Epithelial cell of prostate (primary cell): ENCODE results near the gene ALPL.

Experiments
- DNase-seq: peaks from one replicate; pipeline ENCODE4 v3.0.0-alpha.2; 2011; ENCODE audit warnings: low read depth, low spot score
- H3K27ac ChIP-seq: fragments of 450-650 bp; 2 replicates; pipeline ENCODE4 v1.5.1; 2017; ENCODE audit warnings: mild to moderate bottlenecking

Gene ALPL

DNA sequence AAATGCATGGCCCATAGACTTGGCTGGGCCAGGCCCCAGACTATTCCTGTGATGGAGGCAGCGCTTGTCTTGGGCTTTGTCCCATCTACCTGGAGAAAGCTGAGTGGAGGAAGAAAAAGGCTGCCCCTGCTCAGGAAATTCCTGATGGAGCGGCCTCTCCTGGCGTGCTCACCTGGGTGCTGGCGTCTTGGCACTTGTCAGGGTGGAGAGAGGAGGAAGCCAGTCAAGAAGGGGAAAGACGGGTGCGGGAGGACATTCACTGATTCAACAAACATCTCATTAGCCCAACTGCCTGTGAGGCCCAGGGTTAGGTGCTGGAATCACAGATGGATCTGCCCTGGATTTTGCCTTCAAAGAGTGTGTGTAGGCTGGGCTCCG, 16.1 kb downstream of the ALPL start:
- no peak for DNase-seq

DNA sequence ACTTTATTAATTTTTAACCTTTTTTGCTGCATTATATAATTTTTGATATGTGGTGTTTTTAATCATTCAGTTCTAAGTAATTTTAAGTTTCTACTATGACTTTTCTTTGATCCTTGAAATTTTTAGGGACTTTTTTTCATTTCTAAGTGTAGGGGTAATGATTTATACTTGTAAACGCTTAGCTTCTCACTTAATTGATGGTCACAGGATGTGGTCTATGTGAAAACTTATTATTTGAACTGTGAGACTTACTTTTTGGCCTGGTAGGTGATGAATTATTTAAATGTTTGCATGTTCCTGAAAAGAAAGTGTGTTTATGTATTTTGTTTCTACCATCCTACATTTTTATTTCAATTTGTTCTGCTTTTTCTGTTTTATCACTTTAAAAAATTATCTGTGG, 17.2 kb downstream of the ALPL start:
- no peak for DNase-seq

More for the DNA sequence above, 16.1 kb downstream of the ALPL start:
- H3K27ac ChIP-seq: no peak overlapping the region

DNA sequence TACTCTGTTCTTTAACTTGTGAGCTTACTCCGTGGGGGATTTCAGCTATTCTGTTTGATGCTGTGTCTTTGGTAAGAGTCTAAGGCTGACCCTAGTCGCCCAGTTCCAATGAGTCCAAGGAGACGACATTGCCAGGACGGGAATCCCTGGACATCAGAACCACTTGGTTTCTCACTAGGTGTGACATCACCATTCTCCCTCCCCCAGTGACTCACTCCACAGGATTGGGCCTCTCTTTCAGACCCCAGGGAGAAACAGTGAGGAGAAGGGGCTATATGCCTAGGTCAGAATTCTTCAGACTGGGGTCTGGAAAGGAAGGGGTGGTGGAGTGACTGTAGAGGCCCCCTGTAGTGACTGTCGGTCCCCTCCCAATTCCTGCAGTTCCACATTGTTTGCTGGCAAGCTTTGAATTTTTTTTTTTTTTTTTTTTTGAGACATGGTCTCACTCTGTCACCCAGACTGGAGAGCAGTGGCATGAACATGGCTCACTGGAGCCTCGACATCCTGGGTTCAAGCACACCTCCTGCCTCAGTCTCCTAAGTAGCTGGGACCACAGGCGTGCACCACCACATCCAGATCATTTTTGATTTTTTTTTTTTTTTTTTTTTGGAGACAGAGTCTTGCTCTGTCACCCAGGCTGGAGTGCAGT, 21.3 kb downstream of the ALPL start:
- no peak for DNase-seq

More for the DNA sequence above, 17.2 kb downstream of the ALPL start:
- no peak overlapping the region for H3K27ac ChIP-seq

DNA sequence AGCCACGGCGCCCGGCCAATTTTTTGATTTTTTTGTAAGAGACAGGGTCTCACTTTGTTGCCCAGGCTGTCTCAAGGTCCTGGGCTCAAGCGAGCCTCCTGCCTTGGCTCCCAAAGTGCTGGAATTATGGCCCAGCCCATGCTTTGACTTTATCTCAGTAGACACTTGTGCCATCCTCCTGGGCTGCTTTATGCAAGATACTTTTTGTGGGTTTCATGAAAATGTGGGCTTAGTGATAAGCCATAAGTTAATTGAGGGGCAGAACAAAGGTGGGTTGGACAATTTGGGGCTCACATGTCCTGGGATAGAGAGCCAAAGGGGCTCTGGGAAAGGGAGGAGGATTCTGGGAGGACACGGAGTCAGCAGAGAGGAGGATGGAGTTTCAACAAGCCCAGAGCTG, 22.0 kb downstream of the ALPL start:
- no peak overlapping the region for H3K27ac ChIP-seq
- DNase-seq: no peak

More for the DNA sequence above, 21.3 kb downstream of the ALPL start:
- H3K27ac ChIP-seq: no peak overlapping the region

DNA sequence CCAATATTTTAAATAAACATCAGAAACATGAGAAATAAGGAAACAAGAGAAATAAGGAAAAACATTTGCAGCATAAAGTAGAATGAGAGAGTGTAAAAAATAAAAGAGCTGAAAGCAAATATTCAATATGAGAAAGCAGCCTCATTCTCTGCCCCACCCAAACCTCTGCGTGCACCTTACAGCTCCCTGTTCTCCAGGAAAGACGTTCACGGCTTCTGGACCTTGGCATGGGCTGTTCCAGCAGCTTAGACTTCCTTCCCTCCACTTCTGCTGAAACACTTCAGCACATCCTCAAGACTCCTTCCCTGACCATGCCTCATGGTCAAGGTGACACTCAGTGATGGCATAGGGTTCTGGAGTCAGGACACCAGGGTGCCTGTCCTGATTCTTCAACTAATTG, 23.3 kb downstream of the ALPL start:
- no peak overlapping the region for H3K27ac ChIP-seq
- no peak for DNase-seq

DNA sequence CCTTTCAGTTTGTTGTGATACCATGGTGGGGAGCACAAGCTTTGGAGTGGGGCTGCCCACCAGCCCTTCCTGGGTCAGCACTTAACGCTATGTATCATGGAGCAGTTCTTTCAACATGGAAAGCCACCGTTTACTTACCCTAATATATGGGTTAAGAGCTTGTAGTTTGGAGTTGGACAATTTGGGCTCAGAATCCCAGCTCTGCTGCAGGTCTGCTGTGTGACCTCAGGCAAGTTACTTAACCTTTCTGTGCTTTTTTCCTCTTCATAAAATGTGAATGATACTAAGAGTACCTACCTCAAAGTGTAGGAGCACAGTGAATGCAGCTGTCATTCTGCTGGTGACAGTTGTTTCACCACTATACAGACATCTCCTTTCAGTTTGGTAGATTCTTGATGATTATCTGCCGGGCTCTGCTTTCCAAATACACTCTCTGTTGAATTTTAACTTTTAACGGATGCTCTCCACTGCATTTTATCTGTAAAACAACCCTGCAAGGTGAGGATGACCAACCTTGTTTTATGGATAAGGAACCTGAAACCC, 23.8 kb downstream of the ALPL start:
- no peak overlapping the region for H3K27ac ChIP-seq
- no peak for DNase-seq

DNA sequence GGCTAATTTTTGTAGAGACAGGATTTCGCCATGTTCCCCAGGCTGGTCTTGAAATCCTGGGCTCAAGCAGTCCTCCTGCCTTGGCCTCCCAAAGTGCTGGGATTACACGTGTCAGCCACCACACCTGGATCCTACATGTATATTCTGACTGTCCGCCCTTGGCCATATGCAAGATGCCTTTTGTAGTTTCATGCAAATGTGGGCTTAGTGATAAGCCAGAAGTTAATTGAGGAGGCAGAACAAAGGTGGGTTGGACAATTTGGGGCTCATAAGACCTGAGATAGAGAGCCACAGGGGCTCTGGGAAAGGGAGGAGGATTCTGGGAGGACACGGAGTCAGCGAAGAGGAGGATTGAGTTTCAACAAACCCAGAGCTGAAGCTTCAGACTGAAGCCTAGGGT, 24.9 kb downstream of the ALPL start:
- H3K27ac ChIP-seq: no peak overlapping the region
- no peak for DNase-seq

DNA sequence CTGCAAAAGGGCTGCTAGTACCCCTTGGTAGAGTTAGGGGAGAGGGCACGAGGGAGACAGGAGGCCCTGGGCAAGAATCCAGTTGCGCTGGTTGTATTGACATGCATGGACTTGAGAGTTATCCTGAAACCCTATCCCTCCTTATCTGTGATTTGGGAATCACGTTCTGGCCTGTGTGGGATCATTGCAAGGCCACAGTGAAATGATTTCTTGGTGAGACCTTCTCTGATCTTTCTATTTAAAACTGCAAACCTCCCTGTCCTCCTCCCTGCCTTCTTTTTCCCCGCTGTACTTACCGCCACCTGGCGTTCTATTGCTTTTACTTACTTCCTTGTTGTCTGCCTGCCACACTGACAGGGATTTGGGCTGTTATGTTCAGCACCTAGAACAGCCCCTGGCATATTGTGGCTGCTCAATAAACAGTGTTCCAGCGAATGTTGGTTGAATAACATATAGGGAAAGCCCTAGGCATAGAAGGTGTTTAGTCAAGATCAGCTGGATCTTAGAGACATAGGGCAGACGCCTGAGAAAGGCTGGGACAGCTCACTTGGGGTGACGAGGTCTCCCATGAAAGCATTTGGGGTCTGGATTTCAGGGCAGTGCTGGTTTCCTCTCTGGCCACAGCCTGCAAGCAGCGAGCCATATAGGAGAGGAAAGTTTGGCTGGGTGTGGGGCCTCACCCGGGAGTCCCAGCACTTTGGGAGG, 25.6 kb downstream of the ALPL start:
- no peak for DNase-seq
- H3K27ac ChIP-seq: no peak overlapping the region

DNA sequence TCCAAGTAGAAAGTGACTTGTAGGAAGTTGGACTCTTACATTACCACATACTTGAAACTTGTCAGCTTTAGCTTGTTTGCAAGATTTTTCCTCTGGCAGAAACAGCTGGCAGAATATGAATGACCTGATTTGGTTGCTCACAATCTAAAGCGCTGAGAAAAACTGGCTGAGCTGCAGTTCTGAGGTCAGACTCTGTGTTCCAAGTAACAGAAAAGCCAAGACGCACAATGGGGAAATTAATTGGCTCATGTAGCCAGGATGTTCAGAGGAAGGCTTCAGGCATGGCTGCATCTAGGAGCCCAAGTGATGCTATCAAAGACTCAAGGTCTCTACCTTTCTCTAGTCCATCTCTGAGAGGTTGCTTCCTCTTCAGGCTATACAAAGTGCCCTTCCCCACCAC, 27.0 kb downstream of the ALPL start:
- DNase-seq: no peak

DNA sequence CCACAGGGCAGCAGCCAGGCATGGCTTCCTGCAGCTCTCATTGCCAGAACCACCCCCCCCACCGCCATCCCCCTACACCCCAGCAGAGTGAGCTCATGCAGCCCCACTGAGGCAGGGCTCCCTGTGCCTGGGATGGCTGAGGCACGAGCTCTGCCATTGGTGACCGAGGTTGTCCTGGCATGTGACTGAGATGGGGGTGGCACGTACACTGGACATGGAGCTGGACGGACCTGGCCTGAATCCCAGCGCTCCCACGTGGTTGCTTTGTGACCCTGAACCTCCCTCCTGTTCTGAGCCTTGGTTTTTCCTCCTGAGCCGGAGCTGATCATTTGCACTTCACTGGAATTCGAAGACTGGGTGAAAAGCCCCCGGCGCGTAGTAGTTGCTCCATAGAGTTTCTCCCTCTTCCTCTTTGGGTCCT, 28.3 kb downstream of the ALPL start:
- no peak overlapping the region for H3K27ac ChIP-seq
- DNase-seq: no peak

More for the DNA sequence above, 27.0 kb downstream of the ALPL start:
- no peak overlapping the region for H3K27ac ChIP-seq

DNA sequence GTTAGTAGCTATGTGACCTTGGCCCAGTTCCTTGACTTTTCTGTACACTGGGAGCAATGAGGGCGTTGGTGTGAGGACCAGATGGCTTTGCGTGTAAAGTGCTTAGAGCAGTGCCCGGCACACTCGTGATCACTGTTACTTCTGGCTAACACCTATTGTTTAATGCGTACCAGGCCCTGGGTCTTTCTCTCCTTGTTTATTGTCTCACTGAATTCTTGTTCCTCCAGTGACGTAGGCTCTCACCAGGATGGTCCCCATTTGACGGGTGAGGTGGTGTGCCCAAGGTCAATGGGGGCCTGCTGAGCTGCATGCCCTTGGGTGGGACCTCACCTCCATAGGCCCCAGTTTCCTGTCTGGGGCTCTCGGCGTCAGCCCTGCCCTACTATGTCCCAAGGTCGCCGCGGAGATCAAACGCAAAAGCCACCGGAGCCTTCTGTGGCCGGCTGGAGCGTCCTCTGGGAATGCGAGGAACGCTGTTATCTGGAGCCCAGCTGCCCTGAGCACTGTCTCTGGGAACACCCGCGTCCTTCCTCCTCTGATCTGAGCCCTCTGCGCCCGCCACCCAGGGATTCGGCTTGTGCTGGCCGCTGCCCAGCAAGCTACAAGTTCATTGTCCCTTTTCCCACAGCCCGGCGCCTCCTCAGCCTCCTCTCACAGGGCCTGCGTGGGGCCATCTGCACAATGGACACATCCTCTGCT, 28.9 kb downstream of the ALPL start:
- DNase-seq: no peak

DNA sequence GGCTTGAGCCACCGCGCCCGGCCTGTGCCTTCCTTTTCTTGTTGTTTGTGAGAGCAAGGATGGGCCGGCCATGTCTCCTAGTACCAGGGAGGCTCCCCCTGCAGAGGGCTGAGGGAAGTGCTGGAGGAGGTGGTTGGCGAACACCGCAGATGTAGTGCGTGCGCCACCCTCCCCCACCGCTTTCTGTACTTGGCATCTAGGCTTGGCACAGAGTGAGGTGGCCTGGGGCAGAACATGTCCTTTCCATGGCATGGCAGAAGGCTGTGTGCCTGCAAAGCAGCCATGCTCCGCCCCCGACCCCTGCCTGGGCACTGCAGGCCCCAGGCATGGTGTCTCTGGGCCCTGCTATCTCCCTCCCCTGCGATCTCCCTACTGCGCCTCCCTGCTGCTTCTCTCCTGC, 30.7 kb downstream of the ALPL start:
- DNase-seq: no peak
- no peak overlapping the region for H3K27ac ChIP-seq

More for the DNA sequence above, 28.9 kb downstream of the ALPL start:
- no peak overlapping the region for H3K27ac ChIP-seq

DNA sequence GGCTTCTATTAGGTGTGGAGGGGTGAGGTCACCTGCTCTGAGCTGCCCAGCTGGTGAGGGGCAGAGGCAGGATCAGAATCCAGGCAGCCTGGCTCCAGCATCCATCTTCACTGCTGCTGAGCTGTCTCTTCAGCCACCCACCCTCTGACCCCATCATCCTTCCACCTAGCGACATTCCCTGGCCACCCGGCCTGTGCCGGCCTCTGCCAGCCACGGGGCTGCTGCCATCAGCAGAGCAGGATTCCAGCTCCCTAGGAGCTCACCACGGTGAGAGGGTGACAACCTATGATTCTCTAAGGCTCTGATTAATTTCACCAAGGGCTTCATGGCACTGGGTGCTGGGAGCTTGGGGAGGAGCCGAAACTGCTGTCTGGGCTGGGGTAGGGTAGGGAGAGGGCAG, 32.1 kb downstream of the ALPL start:
- no peak overlapping the region for H3K27ac ChIP-seq
- no peak for DNase-seq

DNA sequence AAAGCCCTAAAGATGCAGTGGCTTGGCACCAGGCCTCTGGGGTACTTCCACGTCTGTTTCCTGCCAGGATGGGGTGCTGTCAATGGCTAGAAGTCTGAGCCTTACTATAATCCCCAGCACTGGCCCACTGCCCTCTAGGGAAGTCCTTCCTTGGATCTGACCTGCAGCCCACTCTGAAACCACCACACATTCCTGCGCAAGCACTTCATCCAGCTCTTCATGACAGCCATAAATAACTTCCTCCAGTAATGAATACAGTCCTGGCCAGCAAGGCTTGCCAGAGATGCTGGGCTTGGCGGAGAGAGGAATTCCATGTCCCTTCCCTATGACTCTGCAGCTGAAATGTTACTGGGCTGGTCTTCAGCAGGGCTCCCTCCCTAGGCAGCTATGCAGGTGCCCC, 32.6 kb downstream of the ALPL start:
- DNase-seq: no peak
- no peak overlapping the region for H3K27ac ChIP-seq

DNA sequence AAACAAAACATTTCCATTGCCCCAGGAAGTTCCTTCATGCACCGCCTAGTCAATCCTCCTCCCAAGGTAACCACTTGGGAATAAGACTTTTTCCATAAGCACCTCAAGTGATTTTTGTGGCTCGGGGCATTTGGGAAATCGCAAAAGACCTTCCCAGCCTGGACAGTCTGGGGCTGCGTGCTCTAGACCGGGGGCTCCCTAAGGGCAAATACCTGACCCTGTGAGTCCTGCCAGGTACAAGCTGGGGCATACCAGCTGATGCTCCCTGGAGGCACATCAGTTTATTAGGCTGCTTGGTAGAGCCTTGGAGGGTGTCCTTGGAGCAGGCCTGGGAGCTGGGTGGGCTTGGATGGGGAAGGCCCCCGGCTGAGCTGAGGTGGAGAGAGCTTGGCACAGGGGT, 34.4 kb downstream of the ALPL start:
- no peak overlapping the region for H3K27ac ChIP-seq
- DNase-seq: no peak

DNA sequence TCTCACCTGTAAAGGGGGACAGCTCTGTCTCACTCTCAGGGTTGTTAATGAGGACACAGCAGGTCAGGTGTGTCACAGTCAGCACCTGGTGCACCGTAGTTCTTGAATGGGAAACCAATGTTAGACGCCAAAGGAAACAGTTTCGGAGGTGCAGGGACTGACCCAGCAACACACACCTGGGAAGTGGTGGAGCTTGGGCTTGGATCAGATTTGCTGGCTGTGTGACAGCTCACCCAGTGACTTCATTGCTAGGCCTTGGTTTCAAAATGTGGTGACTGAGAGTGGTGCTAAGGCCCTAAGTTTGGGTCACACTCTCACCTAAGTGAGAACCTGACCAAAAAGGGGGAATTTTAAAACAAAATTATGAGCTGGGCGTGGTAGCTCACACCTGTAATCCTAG, 34.9 kb downstream of the ALPL start:
- H3K27ac ChIP-seq: no peak overlapping the region
- DNase-seq: no peak

DNA sequence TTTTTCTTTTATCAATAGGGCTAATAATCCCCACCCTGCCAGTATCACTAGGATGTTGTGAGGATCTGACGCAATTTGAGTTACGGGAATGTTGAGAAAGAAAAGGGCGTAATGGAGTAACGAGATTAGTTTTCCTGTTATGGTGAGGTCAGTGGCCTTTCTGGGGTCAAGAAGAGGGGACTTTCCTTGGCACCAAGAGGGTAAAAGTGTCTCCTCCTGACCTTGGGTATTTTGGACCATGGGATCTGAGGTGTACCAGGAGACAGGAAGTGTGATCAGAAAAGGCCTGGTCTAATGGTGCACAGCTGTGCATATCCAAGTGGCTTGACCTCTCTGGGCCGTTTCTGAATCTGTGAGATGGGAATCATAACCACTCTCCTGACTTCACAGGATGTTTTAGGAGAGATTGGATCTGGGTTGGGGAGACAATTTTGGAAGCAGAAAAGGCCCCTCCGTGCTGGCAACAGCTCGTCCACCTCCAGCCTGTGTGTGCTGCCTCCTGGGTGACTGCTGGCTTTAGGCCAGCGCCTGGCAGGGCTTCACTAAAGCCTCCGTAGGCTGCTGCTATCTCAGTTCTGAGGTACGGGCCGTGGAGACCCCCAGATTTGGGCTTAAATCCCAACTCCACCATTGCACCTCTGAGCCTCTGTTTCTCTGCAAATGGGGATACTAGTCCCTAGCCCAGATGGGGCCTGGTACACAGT, 37.1 kb downstream of the ALPL start:
- no peak for DNase-seq
- H3K27ac ChIP-seq: no peak overlapping the region

DNA sequence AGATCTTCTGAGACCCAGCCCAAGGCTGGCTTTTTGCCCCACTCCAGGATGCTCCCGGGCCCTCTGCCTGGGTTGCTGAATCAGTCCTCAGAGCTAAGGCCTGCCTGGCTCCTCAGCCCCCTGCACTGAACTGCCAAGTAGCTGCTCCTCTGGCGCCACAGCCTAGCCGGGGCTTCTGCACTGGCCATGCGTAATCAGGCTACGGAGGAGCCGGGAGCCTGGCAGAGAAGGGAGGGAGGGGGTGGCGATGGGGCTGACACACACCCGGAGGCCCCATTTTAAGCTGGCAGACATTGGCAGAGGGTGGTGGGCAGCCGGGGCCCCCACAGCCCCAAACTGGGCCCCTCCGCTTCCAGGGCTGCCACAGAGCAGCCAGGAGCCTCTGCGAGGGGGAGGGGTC, 38.7 kb downstream of the ALPL start:
- no peak for DNase-seq
- H3K27ac ChIP-seq: no peak overlapping the region

DNA sequence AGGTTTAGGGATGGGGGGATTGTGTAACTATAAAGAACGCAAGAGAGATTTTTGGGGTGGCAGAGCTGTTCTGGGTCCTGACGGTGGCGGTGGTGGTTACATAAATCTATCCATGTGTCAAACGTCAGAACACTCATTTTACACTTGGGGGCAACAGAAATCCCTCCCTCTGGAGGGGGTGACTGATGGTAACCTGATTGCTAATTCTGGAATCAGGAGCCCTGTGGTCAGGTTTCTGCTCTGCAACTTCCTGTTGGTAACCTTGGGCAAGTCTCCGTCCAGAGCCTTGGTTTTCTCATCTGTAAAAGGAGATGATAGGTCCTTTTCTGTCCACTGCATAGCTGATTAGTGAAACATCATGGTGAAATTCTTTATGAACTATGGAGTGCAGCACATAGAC, 40.9 kb downstream of the ALPL start:
- H3K27ac ChIP-seq: no peak overlapping the region
- no peak for DNase-seq

DNA sequence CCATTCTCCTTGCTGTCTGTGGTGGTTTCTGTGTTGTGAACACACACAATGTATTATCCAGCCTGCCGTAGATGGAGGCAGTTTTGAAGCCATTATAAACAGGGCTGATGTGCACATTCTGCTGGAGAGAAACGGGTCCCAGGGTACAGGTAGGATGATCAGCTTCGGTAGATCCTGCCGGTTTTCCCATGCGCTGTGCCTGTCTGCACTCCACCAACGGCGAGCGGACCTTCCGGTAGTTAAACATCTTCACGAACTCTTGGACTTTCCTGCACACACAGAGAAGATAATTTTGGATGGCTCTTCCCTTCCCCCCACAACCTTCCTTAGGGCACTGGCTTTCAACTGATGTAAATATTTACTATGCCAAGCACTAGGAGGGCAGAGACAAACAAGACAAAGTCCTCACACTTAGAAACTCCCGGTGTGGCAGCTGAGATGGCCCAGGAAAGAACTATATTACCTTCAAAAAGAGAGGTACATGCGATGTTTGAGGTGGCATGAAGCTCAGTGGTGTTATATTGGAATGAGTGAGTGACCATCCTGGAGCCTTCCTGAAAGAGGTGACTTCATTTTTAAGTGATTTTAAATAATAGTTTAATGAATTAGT, 41.7 kb downstream of the ALPL start:
- no peak for DNase-seq
- no peak overlapping the region for H3K27ac ChIP-seq
